Diencephalon (tissue), 1 donor: ENCODE measurements around the gene LCE2A. TPM values are rescaled to one million over a fixed set of nuclear protein-coding genes. Genes with fewer than 3 reads are reported as not detected.

Source experiments
- total RNA-seq: library from RNA; depleted of rRNA; stranded (reverse); fragments of >200 nt; gene quantifications from one replicate; pipeline ENCODE4 v1.2.3, GENCODE V29; 2014

The LCE2A gene, protein sequence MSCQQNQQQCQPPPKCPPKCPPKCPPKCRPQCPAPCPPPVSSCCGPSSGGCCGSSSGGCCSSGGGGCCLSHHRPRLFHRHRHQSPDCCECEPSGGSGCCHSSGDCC
- total RNA-seq = not detected

DNA sequence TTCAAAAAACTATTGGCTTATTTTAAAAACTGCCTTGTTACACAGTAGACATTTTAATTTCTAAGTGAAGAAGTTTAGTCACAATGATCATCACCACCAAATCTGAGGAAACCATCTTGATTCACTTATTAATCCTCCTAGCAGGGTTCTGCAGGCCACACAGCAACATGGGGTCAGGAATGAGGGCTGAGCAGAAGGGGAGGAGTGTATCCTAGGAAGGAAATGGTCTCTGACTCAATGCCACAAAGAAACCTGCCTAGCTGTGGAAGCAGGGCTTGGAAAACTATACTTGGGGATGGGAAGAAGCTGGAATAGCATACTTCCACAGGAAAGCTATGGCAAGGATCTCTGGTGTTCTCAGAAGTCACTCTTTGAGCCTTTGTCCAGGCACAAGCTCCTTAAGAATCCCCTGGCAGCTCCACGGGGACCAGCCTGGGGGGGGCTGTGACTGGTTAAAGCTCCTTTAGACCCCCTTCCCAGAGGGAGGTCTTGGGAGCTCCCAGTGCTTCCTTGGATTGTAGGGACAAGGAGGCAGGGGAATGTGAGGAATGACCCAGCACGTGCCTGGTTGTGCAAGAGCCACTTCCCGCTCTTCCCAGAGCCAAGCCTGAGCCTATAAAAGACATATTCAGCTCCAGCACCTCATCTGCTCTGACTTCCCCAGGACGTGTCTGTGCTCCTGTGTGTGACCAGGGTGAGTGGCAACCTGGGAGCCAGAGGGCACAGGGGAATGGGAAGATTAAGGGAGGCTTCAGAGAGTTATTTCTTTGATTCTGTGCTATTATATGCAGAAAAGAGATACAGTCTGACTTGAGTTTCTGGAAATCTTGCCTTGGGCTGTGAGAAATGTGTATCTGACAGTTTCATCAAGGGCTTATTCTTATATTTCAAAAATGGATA, at the start of gene LCE2A:
LCE2A (plus strand) TSS at position 645 of the 900 bp plus-strand sequence. CDS start 557 bp downstream, outside the sequence.

GRCh38 chr1:152663098-152663497, 35.0 kb upstream of the LCE2A start, which contains the start of gene LCE2D:
Gene LCE2D (plus strand): TSS chr1:152663380. CDS start chr1:152664106, 726 bp downstream.

GRCh38 chr1:152674983-152675382, 23.2 kb upstream of the LCE2A start, which contains the start of gene LCE2C:
Gene LCE2C (plus strand): TSS chr1:152675279. CDS start chr1:152676016, 737 bp downstream.

GRCh38 chr1:152685823-152686222, 12.3 kb upstream of the LCE2A start, which contains the start of gene LCE2B:
Gene LCE2B (plus strand): TSS chr1:152686123. CDS start chr1:152686844, 721 bp downstream.

GRCh38 chr1:152707860-152708259, 9.7 kb downstream of the LCE2A start, which contains the start of gene LCE4A:
Gene LCE4A (plus strand): TSS chr1:152708160. CDS start chr1:152709076, 916 bp downstream.

Other genes starting within 250 kb of the LCE2A start
- not detected for gene LCE5A, start 187.5 kb upstream of the LCE2A start, total RNA-seq
- gene CRCT1, start 183.9 kb upstream of the LCE2A start, total RNA-seq = not detected
- not detected for gene LCE3E, start 131.6 kb upstream of the LCE2A start, total RNA-seq
- gene LCE3D, start 117.8 kb upstream of the LCE2A start, total RNA-seq = not detected
- not detected for gene LCE3C, start 98.1 kb upstream of the LCE2A start, total RNA-seq
- not detected for gene LCE3B, start 84.5 kb upstream of the LCE2A start, total RNA-seq
- not detected for gene LCE3A, start 75.2 kb upstream of the LCE2A start, total RNA-seq
- not detected for gene LCE2D, start 35.0 kb upstream of the LCE2A start, total RNA-seq
- gene LCE2C, start 23.1 kb upstream of the LCE2A start, total RNA-seq = not detected
- gene LCE2B, start 12.2 kb upstream of the LCE2A start, total RNA-seq = not detected
- gene LCE4A, start 9.8 kb downstream of the LCE2A start, total RNA-seq = not detected
- not detected for gene KPRP, start 59.7 kb downstream of the LCE2A start, total RNA-seq
- gene LCE1F, start 76.8 kb downstream of the LCE2A start, total RNA-seq = not detected
- gene LCE1E, start 87.9 kb downstream of the LCE2A start, total RNA-seq = not detected
- not detected for gene LCE1D, start 98.4 kb downstream of the LCE2A start, total RNA-seq
- not detected for gene LCE1C, start 108.3 kb downstream of the LCE2A start, total RNA-seq
- not detected for gene LCE1B, start 113.6 kb downstream of the LCE2A start, total RNA-seq
- gene LCE1A, start 129.1 kb downstream of the LCE2A start, total RNA-seq = not detected
- gene LCE6A, start 144.5 kb downstream of the LCE2A start, total RNA-seq = not detected
- not detected for gene LCE7A, start 161.7 kb downstream of the LCE2A start, total RNA-seq
- gene SMCP, start 180.0 kb downstream of the LCE2A start, total RNA-seq = not detected
- not detected for gene IVL, start 210.2 kb downstream of the LCE2A start, total RNA-seq
- not detected for gene SPRR5, start 248.9 kb downstream of the LCE2A start, total RNA-seq